Fibroblast of lung (primary cell): ENCODE results near the gene PXMP4. TPM values are rescaled to one million over a fixed set of nuclear protein-coding genes. Genes with fewer than 3 reads are reported as not detected.

Experiments used
- DNase-seq, 2 donors: peaks; one replicate each; pipeline versions ENCODE4 v3.0.0 to v3.0.0-alpha.2; 2010; ENCODE audit warnings: low read depth in 2 of 2
- H2AFZ ChIP-seq: 2 replicates; pipeline ENCODE4 v1.5.1; 2012; ENCODE audit warnings: low read length, control low read depth, inconsistent platforms
- H3K27ac ChIP-seq: 2 replicates; pipeline ENCODE4 v1.5.1; 2011; ENCODE audit warnings: low read length, control low read depth; ENCODE audit not compliant: insufficient read depth
- H3K27me3 ChIP-seq: 2 replicates; pipeline ENCODE4 v1.5.1; 2011; ENCODE audit warnings: mild to moderate bottlenecking, low read length; ENCODE audit not compliant: control insufficient read depth, insufficient read depth
- H3K36me3 ChIP-seq: 2 replicates; pipeline ENCODE4 v1.5.1; 2011; ENCODE audit warnings: low read length; ENCODE audit not compliant: control insufficient read depth, insufficient read depth
- H3K4me1 ChIP-seq: 2 replicates; pipeline ENCODE4 v1.5.1; 2011; ENCODE audit warnings: low read length; ENCODE audit not compliant: control insufficient read depth, insufficient read depth; ENCODE audit errors: extremely low read depth
- H3K4me2 ChIP-seq: 2 replicates; pipeline ENCODE4 v1.5.1; 2011; ENCODE audit warnings: low read length, control low read depth; ENCODE audit not compliant: insufficient read depth; ENCODE audit errors: extremely low read depth
- H3K4me3 ChIP-seq, 4 experiments: fragments of 200-600 bp in 1 of 4; sonication (generic) in 1 of 4; replicated peaks in 1 of 4; 2 replicates each; pipeline ENCODE4 v1.5.1; 2011 to 2016; ENCODE audit warnings: low read length in 4 of 4, low read depth in 3 of 4, mild to moderate bottlenecking in 3 of 4, control low read depth in 2 of 4, inconsistent platforms in 1 of 4, mixed read lengths in 1 of 4; ENCODE audit not compliant: insufficient read depth in 1 of 4; ENCODE audit errors: control extremely low read depth in 1 of 4
- H3K79me2 ChIP-seq: 2 replicates; pipeline ENCODE4 v1.5.1; 2012; ENCODE audit warnings: mild to moderate bottlenecking, low read length, inconsistent platforms; ENCODE audit not compliant: control insufficient read depth, insufficient read depth
- H3K9ac ChIP-seq: 2 replicates; pipeline ENCODE4 v1.5.1; 2011; ENCODE audit warnings: mild to moderate bottlenecking, low read length, control low read depth; ENCODE audit not compliant: insufficient read depth
- H3K9me3 ChIP-seq: 2 replicates; pipeline ENCODE4 v1.5.1; 2012; ENCODE audit warnings: low read depth, low read length; ENCODE audit not compliant: control insufficient read depth, insufficient read depth
- H4K20me1 ChIP-seq: 2 replicates; pipeline ENCODE4 v1.5.1; 2011; ENCODE audit warnings: low read length; ENCODE audit not compliant: control insufficient read depth, insufficient read depth; ENCODE audit errors: extremely low read depth
- CTCF ChIP-seq, 2 donors: IDR thresholded peaks in 1 of 2; conservative IDR thresholded peaks in 1 of 2; 1 replicate in 1 of 2; 2 replicates in 1 of 2; pipeline ENCODE4 v1.5.1; 2011 to 2012; ENCODE audit warnings: low read length in 2 of 2, control low read depth in 1 of 2, inconsistent platforms in 1 of 2, low read depth in 1 of 2, mild to moderate bottlenecking in 1 of 2
- EZH2 ChIP-seq: IDR thresholded peaks from 2 replicates; pipeline ENCODE4 v1.5.1; 2012; ENCODE audit warnings: low read length, control low read depth, mild to moderate bottlenecking; ENCODE audit errors: missing control alignments
- polyA plus RNA-seq, 2 donors: library from polyadenylated mRNA; depleted of rRNA in 1 of 2; stranded (reverse) in 1 of 2; unstranded in 1 of 2; fragments of >200 nt; gene quantifications; 2 replicates each; pipeline ENCODE4 v1.2.1, GENCODE V29; 2011 to 2012; ENCODE audit warnings: missing spikeins in 1 of 2
- total RNA-seq: library from RNA; depleted of rRNA; stranded (reverse); fragments of >200 nt; gene quantifications from 2 replicates; pipeline ENCODE4 v1.2.1, GENCODE V29; 2014

PXMP4 gene
- total and polyA plus RNA-seq, 2 donors (not counting 1 experiment from before 2014, with no cell fraction given): 4.1 to 6.3 TPM

GRCh38 chr20:33693741-33694638, 26.1 kb downstream of the PXMP4 start:
- H3K27ac ChIP-seq: no peak overlapping the region
- no peaks in the 10 kb centered on the region for H3K36me3 ChIP-seq
- H3K4me1 ChIP-seq: no peaks in the 10 kb centered on the region
- H4K20me1 ChIP-seq: no peaks in the 10 kb centered on the region
- no peak for DNase-seq
- H3K9ac ChIP-seq: no peak overlapping the region
- H3K4me3 ChIP-seq: no peak overlapping the region
- H3K9me3 ChIP-seq: no peaks in the 10 kb centered on the region
- no peak overlapping the region for H3K4me2 ChIP-seq
- no peak overlapping the region for H2AFZ ChIP-seq
- H3K79me2 ChIP-seq: no peaks in the 10 kb centered on the region
- no peaks in the 10 kb centered on the region for H3K27me3 ChIP-seq
- TF ChIP-seq CTCF (conservative IDR thresholded peaks at IDR 0.05 in 1 of 2, IDR thresholded peaks at IDR 0.05 in 1 of 2; ENCODE audit: low read depth in 1 of 2, low read length in 2 of 2): no peak
- TF ChIP-seq EZH2: no peak

- DNase-seq: no peak
- H2AFZ ChIP-seq: no peak overlapping the region
- no peak overlapping the region for H3K9ac ChIP-seq
- no peaks in the 10 kb centered on the region for H3K27me3 ChIP-seq
- H3K27ac ChIP-seq: no peak overlapping the region
- no peaks in the 10 kb centered on the region for H3K4me1 ChIP-seq
- no peak overlapping the region for H3K4me3 ChIP-seq
- H3K36me3 ChIP-seq: no peaks in the 10 kb centered on the region
- H3K4me2 ChIP-seq: no peak overlapping the region
- no peaks in the 10 kb centered on the region for H3K79me2 ChIP-seq
- H3K9me3 ChIP-seq: no peaks in the 10 kb centered on the region
- no peaks in the 10 kb centered on the region for H4K20me1 ChIP-seq
- TF ChIP-seq EZH2 (no peak), CTCF (conservative IDR thresholded peaks at IDR 0.05 in 1 of 2, IDR thresholded peaks at IDR 0.05 in 1 of 2; ENCODE audit: low read depth in 1 of 2, low read length in 2 of 2) (no peak)
These were observed 26.8 kb downstream of the PXMP4 start for GRCh38 chr20:33693289-33693688.

- no peaks in the 10 kb centered on the region for H3K27me3 ChIP-seq
- no peaks in the 10 kb centered on the region for H3K36me3 ChIP-seq
- no peak overlapping the region for H3K27ac ChIP-seq
- peaks cover 5% of the 10 kb centered on the region for H3K79me2 ChIP-seq
- peak; percentile 39 to 67 for DNase-seq
- no peak overlapping the region for H2AFZ ChIP-seq
- H4K20me1 ChIP-seq: no peaks in the 10 kb centered on the region
- no peaks in the 10 kb centered on the region for H3K9me3 ChIP-seq
- H3K9ac ChIP-seq: no peak overlapping the region
- TF ChIP-seq CTCF (conservative IDR thresholded peaks at IDR 0.05 in 1 of 2, IDR thresholded peaks at IDR 0.05 in 1 of 2; ENCODE audit: low read depth in 1 of 2, low read length in 2 of 2) (no peak), EZH2 (no peak)
- no peak overlapping the region for H3K4me2 ChIP-seq
- H3K4me1 ChIP-seq: peaks cover 7% of the 10 kb centered on the region
- H3K4me3 ChIP-seq: no peak overlapping the region
These were observed 30.1 kb downstream of the PXMP4 start for GRCh38 chr20:33689973-33690372.
